GM12872 (cell line): ENCODE measurements around the gene RPP30.

Experiments used
- TF ChIP-seq, protein P1 (sequence below): IDR thresholded peaks from 3 replicates; pipeline ENCODE4 v1.5.1; 2011; ENCODE audit warnings: low read depth, mild to moderate bottlenecking, low read length, moderate library complexity; ENCODE audit not compliant: insufficient read depth

The RPP30 gene

DNA sequence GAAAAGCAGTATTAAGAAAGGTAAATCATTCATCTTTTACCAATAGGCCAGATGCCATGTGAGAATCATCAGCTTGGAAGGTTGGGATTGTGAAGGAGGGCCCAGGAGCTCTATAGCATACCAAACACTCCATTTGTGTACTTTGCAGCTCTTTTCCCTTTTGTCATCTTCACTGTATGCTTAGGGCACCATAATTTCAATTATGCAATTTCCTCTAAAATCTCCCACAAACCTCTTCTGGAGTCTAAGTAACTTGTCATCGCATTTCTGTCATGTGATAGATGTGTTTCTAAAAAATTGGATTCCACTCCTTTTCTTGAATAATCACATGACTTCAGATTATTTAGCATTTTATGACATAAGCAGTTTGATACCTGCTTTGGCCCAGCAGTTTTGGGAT, 17.9 kb downstream of the RPP30 start:
- TF ChIP-seq, protein P1, sequence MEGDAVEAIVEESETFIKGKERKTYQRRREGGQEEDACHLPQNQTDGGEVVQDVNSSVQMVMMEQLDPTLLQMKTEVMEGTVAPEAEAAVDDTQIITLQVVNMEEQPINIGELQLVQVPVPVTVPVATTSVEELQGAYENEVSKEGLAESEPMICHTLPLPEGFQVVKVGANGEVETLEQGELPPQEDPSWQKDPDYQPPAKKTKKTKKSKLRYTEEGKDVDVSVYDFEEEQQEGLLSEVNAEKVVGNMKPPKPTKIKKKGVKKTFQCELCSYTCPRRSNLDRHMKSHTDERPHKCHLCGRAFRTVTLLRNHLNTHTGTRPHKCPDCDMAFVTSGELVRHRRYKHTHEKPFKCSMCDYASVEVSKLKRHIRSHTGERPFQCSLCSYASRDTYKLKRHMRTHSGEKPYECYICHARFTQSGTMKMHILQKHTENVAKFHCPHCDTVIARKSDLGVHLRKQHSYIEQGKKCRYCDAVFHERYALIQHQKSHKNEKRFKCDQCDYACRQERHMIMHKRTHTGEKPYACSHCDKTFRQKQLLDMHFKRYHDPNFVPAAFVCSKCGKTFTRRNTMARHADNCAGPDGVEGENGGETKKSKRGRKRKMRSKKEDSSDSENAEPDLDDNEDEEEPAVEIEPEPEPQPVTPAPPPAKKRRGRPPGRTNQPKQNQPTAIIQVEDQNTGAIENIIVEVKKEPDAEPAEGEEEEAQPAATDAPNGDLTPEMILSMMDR: no peak

DNA sequence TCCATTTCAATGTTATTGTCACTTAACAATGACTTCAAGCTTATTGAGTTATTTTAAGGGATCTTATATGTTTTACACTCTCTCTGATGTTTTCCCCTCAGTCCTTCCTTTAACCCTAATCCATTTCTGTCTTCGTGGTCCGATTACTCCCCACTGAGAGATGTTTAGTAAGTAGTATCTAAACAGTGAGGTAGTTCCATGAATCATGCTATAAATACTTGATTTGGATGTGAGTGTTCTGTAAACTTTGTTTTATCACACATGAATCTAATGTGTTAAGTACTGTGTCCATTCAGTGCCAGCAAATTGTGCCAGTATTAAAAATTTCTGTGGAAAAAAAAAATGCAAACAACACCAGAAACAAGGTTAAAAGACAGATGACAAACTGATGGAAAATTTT, 18.6 kb downstream of the RPP30 start:
- TF ChIP-seq, protein P1: no peak

DNA sequence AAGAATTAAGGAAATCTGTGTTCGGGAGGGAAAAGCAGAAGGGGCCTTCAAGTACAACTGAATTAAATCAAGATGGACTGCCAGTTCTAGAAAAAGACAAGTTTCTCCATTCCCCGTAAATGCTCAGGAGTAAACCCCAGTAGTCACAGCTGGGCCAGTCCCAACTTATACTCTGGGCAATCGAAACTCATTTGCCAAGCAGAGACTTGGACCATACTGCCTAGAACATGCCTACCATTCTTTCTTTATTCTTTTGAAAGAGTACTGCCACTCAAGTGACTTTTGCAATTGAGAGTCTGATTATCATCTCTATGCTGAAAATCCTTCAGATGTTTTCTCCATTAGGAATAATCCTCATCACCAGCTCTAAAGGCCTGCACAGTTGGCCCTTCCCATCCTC, 21.4 kb downstream of the RPP30 start:
- TF ChIP-seq, protein P1: no peak

DNA sequence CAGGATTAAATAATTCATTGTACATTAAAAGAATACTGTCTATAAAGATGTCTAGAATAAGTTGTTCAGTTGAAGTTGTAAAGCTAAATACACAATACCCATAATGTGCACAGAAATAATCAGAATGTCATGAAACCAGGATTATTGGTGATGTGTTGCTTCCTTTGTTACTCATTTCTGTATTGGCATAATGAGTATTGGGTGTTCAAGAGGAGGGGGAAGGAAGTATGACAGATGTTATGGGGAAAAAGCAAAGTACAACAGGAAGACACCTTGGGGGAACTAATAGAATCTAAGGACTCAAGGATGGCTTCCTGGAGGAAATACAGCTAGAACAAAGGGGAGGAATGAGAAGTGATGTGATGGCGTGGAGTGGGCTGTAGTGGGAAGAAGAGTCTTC, 34.2 kb downstream of the RPP30 start:
- TF ChIP-seq, protein P1: no peak

DNA sequence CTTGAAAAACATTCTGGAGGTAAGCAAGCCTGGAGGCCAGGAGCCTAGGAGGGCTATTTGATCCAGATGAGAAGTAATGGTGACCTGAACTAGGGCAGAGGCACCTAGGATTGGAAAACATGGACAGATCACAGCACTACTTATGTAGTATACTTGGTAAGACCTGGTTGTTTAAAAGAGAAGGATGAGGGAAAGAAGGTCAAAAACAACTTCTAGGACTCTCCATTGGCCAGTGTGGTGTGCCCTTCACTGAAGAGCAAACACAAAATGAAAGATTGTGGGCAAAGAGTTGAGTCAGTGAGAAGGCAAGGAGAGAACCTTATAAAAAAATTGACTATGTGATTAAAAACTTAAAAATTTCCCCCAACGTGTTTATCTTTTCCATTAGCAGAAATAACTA, 34.8 kb downstream of the RPP30 start:
- TF ChIP-seq, protein P1: no peak

DNA sequence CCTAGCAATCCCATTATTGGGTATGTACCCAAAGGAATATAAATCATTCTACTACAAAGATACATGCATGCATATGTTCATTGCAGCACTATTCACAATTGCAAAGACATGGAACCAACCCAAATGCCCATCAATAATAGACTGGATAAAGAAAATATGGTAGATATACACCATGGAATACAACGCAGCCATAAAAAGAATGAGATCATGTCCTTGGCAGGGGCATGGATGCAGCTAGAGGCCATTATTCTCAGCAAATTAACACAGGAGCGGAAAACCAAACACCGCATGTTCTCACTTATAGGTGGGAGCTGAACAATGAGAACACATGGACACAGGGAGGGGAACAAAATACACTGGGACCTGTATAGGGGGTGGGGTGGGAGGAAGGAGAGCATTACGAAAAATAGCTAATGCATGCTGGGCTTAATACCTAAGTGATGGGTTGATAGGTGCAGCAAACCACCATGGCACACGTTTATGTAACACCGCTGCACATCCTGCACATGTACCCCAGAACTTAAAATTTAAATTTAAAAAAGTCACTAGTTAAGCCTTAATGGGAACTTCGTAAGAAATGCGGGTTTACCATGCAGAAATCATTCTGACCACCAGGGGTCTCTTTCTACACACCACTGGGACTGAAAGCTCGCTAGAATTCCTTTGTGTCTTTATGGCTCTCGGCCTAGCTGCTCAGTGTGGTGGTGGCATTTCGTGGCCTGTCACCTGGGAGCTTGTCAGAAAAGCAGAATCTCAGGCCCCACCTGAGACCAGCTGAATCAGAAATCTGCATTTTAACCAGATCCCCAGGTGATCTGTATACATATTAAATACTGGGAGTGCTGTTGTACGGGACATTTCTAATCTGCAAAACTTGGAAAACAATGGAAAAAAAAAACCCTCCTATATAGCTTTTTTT, 39.6 kb downstream of the RPP30 start:
- TF ChIP-seq, protein P1: peak; percentile 82

DNA sequence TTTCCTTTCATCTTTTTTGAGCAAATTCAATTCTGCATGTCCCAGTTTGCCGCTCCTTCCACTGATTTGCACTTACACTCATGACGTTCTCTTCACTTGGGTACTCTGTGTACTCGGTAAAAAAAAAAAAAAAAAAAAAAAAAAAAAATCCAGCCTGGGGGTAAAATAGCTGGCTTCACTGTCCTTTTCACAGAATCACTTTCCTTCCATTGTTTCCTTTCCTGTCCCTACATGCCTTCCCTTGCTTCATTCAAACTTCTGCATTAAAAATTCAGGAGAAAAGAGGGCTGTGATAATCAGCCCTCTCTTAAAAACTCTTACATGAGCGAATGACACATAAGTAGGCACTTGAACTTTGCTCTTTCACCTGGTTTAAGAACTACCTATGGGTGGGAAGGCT, 40.4 kb downstream of the RPP30 start:
- TF ChIP-seq, protein P1: no peak
